Duodenal mucosa (tissue), 2 donors: ENCODE data around the gene TLE3.

ENCODE experiments used
- H3K27ac ChIP-seq: one replicate; pipeline ENCODE4 v1.7.0; 2013; ENCODE audit warnings: low read depth, low read length
- H3K27me3 ChIP-seq, 2 donors: one replicate each; pipeline ENCODE4 v1.7.0; 2013; ENCODE audit warnings: low read length in 2 of 2, control low read depth in 1 of 2; ENCODE audit not compliant: insufficient read depth in 2 of 2, control insufficient read depth in 1 of 2
- H3K36me3 ChIP-seq, 2 donors: one replicate each; pipeline ENCODE4 v1.7.0; 2013; ENCODE audit warnings: low read length in 2 of 2, control low read depth in 1 of 2; ENCODE audit not compliant: insufficient read depth in 2 of 2, control insufficient read depth in 1 of 2
- H3K4me1 ChIP-seq, 2 donors: one replicate each; pipeline ENCODE4 v1.7.0; 2013; ENCODE audit warnings: low read length in 2 of 2, control low read depth in 1 of 2; ENCODE audit not compliant: insufficient read depth in 2 of 2, control insufficient read depth in 1 of 2
- H3K4me3 ChIP-seq, 2 donors: one replicate each; pipeline ENCODE4 v1.7.0; 2013; ENCODE audit warnings: low read length in 2 of 2, low read depth in 1 of 2
- H3K9ac ChIP-seq, 2 donors: one replicate each; pipeline ENCODE4 v1.7.0; 2013; ENCODE audit warnings: low read length in 2 of 2, low read depth in 1 of 2
- H3K9me3 ChIP-seq, 2 donors: one replicate each; pipeline ENCODE4 v1.7.0; 2013; ENCODE audit warnings: low read length in 2 of 2, control low read depth in 1 of 2; ENCODE audit not compliant: control insufficient read depth in 1 of 2

The TLE3 gene

GRCh38 chr15:70024521-70024920, 73.2 kb downstream of the TLE3 start:
- Histone ChIP-seq H3K4me1 (peaks cover 13 to 15% of the 10 kb centered on the region in 2 donors), H3K9me3 (no peaks in the 10 kb centered on the region), H3K4me3 (no peak overlapping the region), H3K27ac (no peak overlapping the region), H3K27me3 (peaks cover 0 to 6% of the 10 kb centered on the region in 2 donors), H3K36me3 (no peaks in the 10 kb centered on the region), H3K9ac (no peak overlapping the region)

GRCh38 chr15:70023769-70024491, 73.8 kb downstream of the TLE3 start:
- no peak overlapping the region for H3K27ac ChIP-seq
- H3K4me1 ChIP-seq = peaks cover 13 to 15% of the 10 kb centered on the region in 2 donors
- no peaks in the 10 kb centered on the region for H3K36me3 ChIP-seq
- H3K9me3 ChIP-seq = no peaks in the 10 kb centered on the region
- no peak overlapping the region for H3K9ac ChIP-seq
- no peak overlapping the region for H3K4me3 ChIP-seq
- H3K27me3 ChIP-seq = peaks cover 0 to 6% of the 10 kb centered on the region in 2 donors

GRCh38 chr15:70023064-70023768, 74.5 kb downstream of the TLE3 start:
- Histone ChIP-seq H3K27ac (no peak overlapping the region), H3K9ac (no peak overlapping the region), H3K4me3 (no peak overlapping the region)

GRCh38 chr15:70020229-70020628, 77.5 kb downstream of the TLE3 start:
- Histone ChIP-seq H3K36me3 (no peaks in the 10 kb centered on the region), H3K4me3 (no peak overlapping the region), H3K27me3 (peaks cover 0 to 6% of the 10 kb centered on the region in 2 donors), H3K9me3 (no peaks in the 10 kb centered on the region), H3K27ac (no peak overlapping the region), H3K9ac (no peak overlapping the region), H3K4me1 (peaks cover 13 to 15% of the 10 kb centered on the region in 2 donors)

More at GRCh38 chr15:70023064-70023768, 74.5 kb downstream of the TLE3 start:
- H3K36me3 ChIP-seq = no peaks in the 10 kb centered on the region
- peaks cover 13 to 15% of the 10 kb centered on the region in 2 donors for H3K4me1 ChIP-seq
- no peaks in the 10 kb centered on the region for H3K9me3 ChIP-seq
- peaks cover 0 to 6% of the 10 kb centered on the region in 2 donors for H3K27me3 ChIP-seq

- Histone ChIP-seq H3K4me1 (peaks cover 13% of the 10 kb centered on the region in 2 donors), H3K27ac (no peak overlapping the region), H3K9ac (no peak overlapping the region), H3K4me3 (no peak overlapping the region), H3K36me3 (no peaks in the 10 kb centered on the region), H3K27me3 (peaks cover 0 to 4% of the 10 kb centered on the region in 2 donors), H3K9me3 (no peaks in the 10 kb centered on the region)
Measured at GRCh38 chr15:70018646-70019600, 78.8 kb downstream of the TLE3 start.

GRCh38 chr15:70017801-70018200, 79.9 kb downstream of the TLE3 start:
- Histone ChIP-seq H3K27ac (no peak overlapping the region), H3K4me1 (peaks cover 2 to 3% of the 10 kb centered on the region in 2 donors), H3K27me3 (peaks cover 0 to 4% of the 10 kb centered on the region in 2 donors)

GRCh38 chr15:70017025-70017424, 80.7 kb downstream of the TLE3 start:
- H3K27me3 ChIP-seq = peaks cover 0 to 4% of the 10 kb centered on the region in 2 donors
- no peaks in the 10 kb centered on the region for H3K36me3 ChIP-seq
- no peak overlapping the region for H3K27ac ChIP-seq

More at GRCh38 chr15:70017801-70018200, 79.9 kb downstream of the TLE3 start:
- Histone ChIP-seq H3K4me3 (no peak overlapping the region), H3K36me3 (no peaks in the 10 kb centered on the region), H3K9ac (no peak overlapping the region), H3K9me3 (no peaks in the 10 kb centered on the region)

GRCh38 chr15:70016511-70016994, 81.2 kb downstream of the TLE3 start:
- peaks cover 0 to 4% of the 10 kb centered on the region in 2 donors for H3K27me3 ChIP-seq
- H3K4me1 ChIP-seq = no peaks in the 10 kb centered on the region
- no peak overlapping the region for H3K4me3 ChIP-seq
- H3K9me3 ChIP-seq = no peaks in the 10 kb centered on the region
- no peaks in the 10 kb centered on the region for H3K36me3 ChIP-seq
- no peak overlapping the region for H3K9ac ChIP-seq
- no peak overlapping the region for H3K27ac ChIP-seq

More at GRCh38 chr15:70017025-70017424, 80.7 kb downstream of the TLE3 start:
- Histone ChIP-seq H3K9me3 (no peaks in the 10 kb centered on the region), H3K9ac (no peak overlapping the region), H3K4me1 (no peaks in the 10 kb centered on the region), H3K4me3 (no peak overlapping the region)

- H3K27ac ChIP-seq = no peak overlapping the region
- H3K9ac ChIP-seq = no peak overlapping the region
- peaks cover 0 to 4% of the 10 kb centered on the region in 2 donors for H3K27me3 ChIP-seq
- H3K36me3 ChIP-seq = no peaks in the 10 kb centered on the region
- H3K4me3 ChIP-seq = no peak overlapping the region
- no peaks in the 10 kb centered on the region for H3K9me3 ChIP-seq
- no peaks in the 10 kb centered on the region for H3K4me1 ChIP-seq
Measured at GRCh38 chr15:70014860-70015490, 82.7 kb downstream of the TLE3 start.
